GM10248 (cell line): Measurements from ENCODE around the gene MVB12B.

Experiments used
- CTCF ChIA-PET: fragments of 300-600 bp; sonication (Branson Sonifier 250); formaldehyde crosslinking; extraction: SDS; loops from one replicate; lab custom pipeline; 2021; ENCODE audit warnings: antibody characterized with exemption; lab: Yijun Ruan, JAX
- POLR2A ChIA-PET: fragments of 350-650 bp; sonication (Branson Sonifier 250); formaldehyde crosslinking; extraction: SDS; loops from one replicate; lab custom pipeline; 2020; ENCODE audit warnings: antibody characterized with exemption; lab: Yijun Ruan, JAX
- DNase-seq: peaks from one replicate; pipeline ENCODE4 v3.0.0; 2012; ENCODE audit errors: extremely low spot score
- CTCF ChIP-seq: IDR thresholded peaks from 2 replicates; pipeline ENCODE4 v1.5.1; 2012; ENCODE audit warnings: mild to moderate bottlenecking, low read depth; ENCODE audit errors: extremely low read depth, missing control alignments, control extremely low read depth

Gene MVB12B

GRCh38 chr9:126375386-126375785, 48.8 kb downstream of the MVB12B start:
- no peak for DNase-seq

GRCh38 chr9:126376311-126377175, 49.9 kb downstream of the MVB12B start:
- CTCF ChIA-PET = interaction anchor here (0.7 to 1.4 kb wide), 2 partner anchors 10 to 22 kb away, joined by 4 to 6 read pairs; no protein-coding TSS in a partner anchor
- POLR2A ChIA-PET = no interaction called here
- TF ChIP-seq CTCF = no peak
- no peak for DNase-seq

More at GRCh38 chr9:126375386-126375785, 48.8 kb downstream of the MVB12B start:
- no peak for TF ChIP-seq CTCF
- CTCF ChIA-PET = interaction anchor here (1.4 kb wide), 1 partner anchor 11 kb away, joined by 6 read pairs; no protein-coding TSS in a partner anchor
- POLR2A ChIA-PET = no interaction called here

GRCh38 chr9:126377176-126377509, 50.5 kb downstream of the MVB12B start:
- DNase-seq = no peak
- ChIA-PET POLR2A (no interaction called here), CTCF (no interaction called here)
- no peak for TF ChIP-seq CTCF

- ChIA-PET CTCF (no interaction called here), POLR2A (no interaction called here)
- DNase-seq = no peak
- no peak for TF ChIP-seq CTCF
Observed at GRCh38 chr9:126377536-126377935, 50.9 kb downstream of the MVB12B start.

GRCh38 chr9:126378761-126379160, 52.1 kb downstream of the MVB12B start:
- POLR2A ChIA-PET = no interaction called here
- CTCF ChIA-PET = no interaction called here
- DNase-seq = no peak
- no peak for TF ChIP-seq CTCF

- ChIA-PET POLR2A (no interaction called here), CTCF (no interaction called here)
- TF ChIP-seq CTCF = no peak
- DNase-seq = no peak
Observed at GRCh38 chr9:126379661-126380360, 53.2 kb downstream of the MVB12B start.
